GM23248 (cell line): Measurements from ENCODE around the gene SNX13.

Experiments
- EZH2 ChIP-seq: fragments of 200-600 bp; sonication (generic); IDR thresholded peaks from 2 replicates; pipeline ENCODE4 v1.6.1; 2018; ENCODE audit warnings: antibody characterized with exemption, mild to moderate bottlenecking; ENCODE audit not compliant: insufficient read depth, poor library complexity, severe bottlenecking
- EZH2phosphoT487 ChIP-seq: fragments of 200-600 bp; sonication (generic); IDR thresholded peaks from 2 replicates; pipeline ENCODE4 v1.6.1; 2018; ENCODE audit warnings: antibody characterized with exemption, moderate library complexity, mild to moderate bottlenecking, low read depth; ENCODE audit not compliant: insufficient read depth

DNA sequence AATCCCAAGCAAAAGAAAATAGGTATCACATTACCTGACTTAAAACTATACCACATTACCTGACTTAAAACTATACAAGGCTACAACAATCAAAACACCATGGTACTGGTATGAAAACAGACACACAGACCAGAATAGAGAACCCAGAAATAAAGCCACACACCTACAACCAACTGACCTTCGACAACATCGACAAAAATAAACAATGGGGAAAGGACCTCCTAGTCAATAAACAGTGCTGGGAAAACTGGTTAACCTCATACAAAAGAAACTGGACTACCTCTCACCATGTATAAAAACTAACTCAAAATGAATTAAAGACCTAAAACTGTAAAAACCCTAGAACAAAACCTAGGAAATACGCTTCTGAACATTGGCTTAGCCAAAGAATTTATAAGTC is 22.5 kb downstream of the SNX13 start:
- TF ChIP-seq EZH2 (no peak), EZH2phosphoT487 (no peak)
